OCI-LY7 (cell line): ENCODE results near the gene ANO9. TPM values are rescaled to one million over a fixed set of nuclear protein-coding genes. Genes with fewer than 3 reads are reported as not detected.

Experiments used
- BruUV-seq: library from RNA; stranded (reverse); fragments of 400-500 nt; replicated peaks from 2 replicates; lab custom pipeline; 2021; lab: Mats Ljungman, UMichigan
- CTCF ChIA-PET: fragments of 300-600 bp; sonication (Branson Sonifier 250); formaldehyde crosslinking; loops from one replicate; lab custom pipeline; 2022; ENCODE audit warnings: antibody characterized with exemption; ENCODE audit not compliant: unreplicated experiment; lab: Charles Lee
- POLR2A ChIA-PET: fragments of 300-600 bp; sonication (Branson Sonifier 250); formaldehyde crosslinking; loops from one replicate; lab custom pipeline; 2022; ENCODE audit warnings: antibody characterized with exemption; lab: Charles Lee
- DNase-seq: peaks from one replicate; pipeline ENCODE4 v3.0.0-alpha.2; 2015; ENCODE audit warnings: low spot score
- H2AFZ ChIP-seq: fragments of 200-600 bp; sonication (generic), shearing (Covaris generic); 2 replicates; pipeline ENCODE4 v1.6.1; 2014; ENCODE audit warnings: mild to moderate bottlenecking, antibody characterized with exemption, low read length, moderate library complexity
- H3K27ac ChIP-seq: fragments of 200-600 bp; sonication (generic); 2 replicates; pipeline ENCODE4 v1.5.1; 2014; ENCODE audit warnings: mixed run types, low read depth, mild to moderate bottlenecking, moderate library complexity, low read length, inconsistent platforms; ENCODE audit not compliant: poor library complexity, severe bottlenecking
- H3K36me3 ChIP-seq: fragments of 200-600 bp; sonication (generic); 2 replicates; pipeline ENCODE4 v1.6.1; 2014; ENCODE audit warnings: mild to moderate bottlenecking, antibody characterized with exemption, low read length, moderate library complexity, mixed read lengths; ENCODE audit not compliant: insufficient read depth
- H3K4me1 ChIP-seq: fragments of 200-600 bp; sonication (generic); 2 replicates; pipeline ENCODE4 v1.5.1; 2014; ENCODE audit warnings: mild to moderate bottlenecking, low read length; ENCODE audit not compliant: insufficient read depth, poor library complexity, severe bottlenecking
- H3K4me2 ChIP-seq: fragments of 200-600 bp; sonication (generic); 2 replicates; pipeline ENCODE4 v1.6.1; 2014; ENCODE audit warnings: mild to moderate bottlenecking, low read length
- H3K4me3 ChIP-seq: fragments of 200-600 bp; sonication (generic); 2 replicates; pipeline ENCODE4 v1.5.1; 2014; ENCODE audit warnings: mild to moderate bottlenecking, low read depth, low read length; ENCODE audit not compliant: poor library complexity, severe bottlenecking
- H3K79me2 ChIP-seq: fragments of 200-600 bp; sonication (generic); 2 replicates; pipeline ENCODE4 v1.6.1; 2016; ENCODE audit warnings: low read depth, mild to moderate bottlenecking, low read length, moderate library complexity, mixed read lengths; ENCODE audit not compliant: insufficient read depth
- H3K9me2 ChIP-seq: fragments of 200-600 bp; sonication (generic); 2 replicates; pipeline ENCODE4 v1.6.1; 2016; ENCODE audit warnings: mild to moderate bottlenecking, low read length, mixed read lengths; ENCODE audit not compliant: insufficient read depth
- H3K9me3 ChIP-seq: fragments of 200-600 bp; sonication (generic); 2 replicates; pipeline ENCODE4 v1.6.1; 2014; ENCODE audit warnings: mild to moderate bottlenecking, mixed run types, low read length, mixed read lengths
- H4K20me1 ChIP-seq: fragments of 200-600 bp; sonication (generic); 2 replicates; pipeline ENCODE4 v1.6.1; 2014; ENCODE audit warnings: mild to moderate bottlenecking, antibody characterized with exemption, low read length, moderate library complexity, mixed read lengths; ENCODE audit not compliant: insufficient read depth
- CTCF ChIP-seq: fragments of 200-600 bp; sonication (generic); conservative IDR thresholded peaks from 2 replicates; pipeline ENCODE4 v1.5.1; 2014; ENCODE audit warnings: mild to moderate bottlenecking, antibody characterized with exemption, low read length, moderate library complexity, mixed read lengths
- EZH2phosphoT487 ChIP-seq: fragments of 200-600 bp; sonication (generic); IDR thresholded peaks from 2 replicates; pipeline ENCODE4 v1.6.1; 2018; ENCODE audit warnings: low read depth, borderline replicate concordance, mild to moderate bottlenecking, mixed run types, antibody characterized with exemption, low read length, moderate library complexity, mixed read lengths
- intact Hi-C: fragments of 100-400 bp; cut with micrococcal nuclease; formaldehyde crosslinking; loops from one replicate; pipeline ENCODE4 v1.10.0; 2022; ENCODE audit not compliant: unreplicated experiment
- total RNA-seq, 2 experiments: library from RNA; depleted of rRNA in 1 of 2; stranded (reverse); fragments of >200 nt in 1 of 2; shearing (Covaris generic) in 1 of 2; gene quantifications; 2 replicates each; pipeline ENCODE4 v1.2.3, GENCODE V29; 2014 to 2022

The ANO9 gene
- total RNA-seq, 2 experiments from 2014 or later, result 25.7 to 27.6 TPM

DNA sequence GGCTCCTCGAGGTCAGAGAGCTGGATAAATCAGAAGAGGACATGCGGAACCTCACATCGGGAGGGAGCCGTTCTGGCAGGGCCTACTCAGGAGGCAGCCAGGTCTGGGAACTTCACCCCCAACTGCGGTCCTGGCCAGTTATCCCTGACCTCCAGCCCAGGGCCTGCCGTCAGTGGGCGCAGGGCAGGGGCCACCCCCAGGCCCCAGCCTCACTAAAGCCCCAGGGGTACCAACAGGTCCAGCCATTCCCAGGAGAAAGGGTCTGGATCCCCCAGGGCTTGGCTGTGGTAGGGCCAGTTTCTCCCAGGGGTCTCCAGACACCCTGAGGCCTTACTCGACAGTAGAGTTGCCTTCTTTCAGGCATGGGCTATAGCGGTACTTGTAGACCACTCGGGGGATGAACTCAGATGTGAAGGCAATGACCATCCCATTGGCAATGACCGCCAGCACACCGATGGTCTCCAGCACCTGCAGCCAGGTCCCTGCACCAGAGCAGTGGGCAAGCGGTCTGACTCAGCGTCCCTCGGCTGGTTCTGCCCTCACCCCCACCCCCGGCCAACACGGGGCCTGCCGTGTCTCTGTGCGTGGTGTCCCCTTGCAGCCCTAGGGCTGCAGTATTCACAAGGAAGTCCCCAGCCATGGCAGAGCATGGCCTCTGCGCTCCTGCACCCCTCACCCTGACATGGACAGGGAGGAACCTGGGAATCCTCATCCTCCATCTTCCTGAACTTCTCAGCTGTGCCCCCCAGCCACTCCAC is 22.4 kb downstream of the ANO9 start:
- Histone ChIP-seq H3K9me2 (no peaks in the 10 kb centered on the region), H3K9me3 (no peaks in the 10 kb centered on the region), H3K79me2 (no peaks in the 10 kb centered on the region), H4K20me1 (no peaks in the 10 kb centered on the region), H2AFZ (no peak overlapping the region), H3K36me3 (no peaks in the 10 kb centered on the region), H3K4me3 (no peak overlapping the region), H3K4me2 (no peak overlapping the region), H3K4me1 (peaks cover 16% of the 10 kb centered on the region), H3K27ac (no peak overlapping the region)
- TF ChIP-seq CTCF (no peak), EZH2phosphoT487 (no peak)
- ChIA-PET CTCF (no interaction called here), POLR2A (no interaction called here)
- no peak for DNase-seq
- no TSS peak for BruUV-seq
- intact Hi-C loops, result no loop called here

- TF ChIP-seq CTCF (no peak), EZH2phosphoT487 (no peak)
- intact Hi-C loops, result no loop called here
- no peak overlapping the region for H3K27ac ChIP-seq
- H3K9me2 ChIP-seq, result no peaks in the 10 kb centered on the region
- no peaks in the 10 kb centered on the region for H3K9me3 ChIP-seq
- ChIA-PET POLR2A (no interaction called here), CTCF (no interaction called here)
- H2AFZ ChIP-seq, result no peak overlapping the region
- H3K36me3 ChIP-seq, result no peaks in the 10 kb centered on the region
- no peak overlapping the region for H3K4me2 ChIP-seq
- H3K4me1 ChIP-seq, result peaks cover 23% of the 10 kb centered on the region
- BruUV-seq, result no TSS peak
- DNase-seq, result no peak
- no peak overlapping the region for H3K4me3 ChIP-seq
- no peaks in the 10 kb centered on the region for H4K20me1 ChIP-seq
- H3K79me2 ChIP-seq, result no peaks in the 10 kb centered on the region
These were observed 23.2 kb downstream of the ANO9 start for GRCh38 chr11:418343-419247.
